ENCODE measurements around the gene ARHGEF17.

Gene ARHGEF17

DNA sequence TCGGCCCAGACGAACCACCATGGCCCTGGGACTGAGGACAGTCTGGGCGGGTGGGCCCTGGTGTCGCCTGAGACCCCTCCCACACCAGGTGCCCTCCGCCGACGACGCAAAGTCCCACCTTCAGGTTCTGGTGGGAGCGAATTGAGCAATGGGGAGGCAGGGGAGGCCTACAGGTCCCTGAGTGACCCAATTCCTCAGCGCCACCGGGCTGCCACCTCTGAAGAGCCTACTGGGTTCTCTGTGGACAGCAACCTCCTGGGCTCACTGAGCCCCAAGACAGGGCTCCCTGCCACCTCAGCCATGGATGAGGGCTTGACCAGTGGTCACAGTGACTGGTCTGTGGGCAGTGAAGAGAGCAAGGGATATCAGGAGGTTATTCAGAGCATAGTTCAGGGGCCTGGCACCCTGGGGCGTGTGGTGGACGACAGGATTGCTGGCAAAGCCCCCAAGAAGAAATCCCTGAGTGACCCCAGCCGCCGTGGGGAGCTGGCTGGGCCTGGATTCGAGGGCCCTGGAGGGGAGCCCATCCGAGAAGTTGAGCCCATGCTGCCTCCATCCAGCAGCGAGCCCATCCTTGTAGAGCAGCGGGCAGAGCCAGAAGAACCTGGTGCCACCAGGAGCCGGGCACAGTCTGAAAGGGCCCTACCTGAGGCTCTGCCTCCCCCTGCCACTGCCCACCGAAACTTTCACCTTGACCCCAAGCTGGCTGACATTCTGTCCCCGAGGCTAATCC lies 2.8 kb downstream of the ARHGEF17 start:
- Histone ChIP-seq H3K36me3 (ENCODE audit: insufficient read depth, low read length) (peaks cover 12% of the 10 kb centered on the region), H3K27ac (ENCODE audit: low read depth, low read length) (peak overlapping the region; percentile 92), H3K4me3 (ENCODE audit: low read depth in 1 of 2, low read length in 2 of 2) (peak overlapping the region; percentile 79 to 88), H3K4me1 (ENCODE audit: insufficient read depth, low read length) (peaks cover 71% of the 10 kb centered on the region), H3K27me3 (ENCODE audit: control insufficient read depth in 1 of 2, insufficient read depth in 2 of 2, low read length in 2 of 2) (no peaks in the 10 kb centered on the region), H3K9ac (ENCODE audit: low read length) (peak overlapping the region; percentile 94), H3K9me3 (ENCODE audit: low read length) (no peaks in the 10 kb centered on the region)

DNA sequence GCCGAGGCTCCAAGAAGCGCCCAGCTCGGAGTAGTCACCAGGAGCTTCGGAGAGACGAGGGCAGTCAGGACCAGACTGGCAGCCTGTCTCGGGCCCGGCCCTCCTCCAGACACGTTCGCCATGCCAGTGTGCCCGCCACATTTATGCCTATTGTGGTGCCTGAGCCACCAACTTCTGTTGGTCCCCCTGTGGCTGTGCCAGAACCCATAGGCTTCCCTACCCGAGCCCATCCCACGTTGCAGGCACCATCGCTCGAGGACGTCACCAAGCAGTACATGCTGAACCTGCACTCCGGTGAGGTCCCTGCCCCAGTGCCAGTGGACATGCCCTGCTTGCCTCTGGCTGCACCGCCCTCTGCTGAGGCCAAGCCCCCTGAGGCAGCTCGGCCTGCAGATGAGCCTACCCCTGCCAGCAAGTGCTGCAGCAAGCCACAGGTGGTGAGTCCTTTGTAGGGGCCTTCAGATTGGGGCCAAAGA lies 3.4 kb downstream of the ARHGEF17 start:
- Histone ChIP-seq H3K4me1 (ENCODE audit: insufficient read depth, low read length) (peaks cover 76% of the 10 kb centered on the region), H3K27ac (ENCODE audit: low read depth, low read length) (peak overlapping the region; percentile 92), H3K4me3 (ENCODE audit: low read depth in 1 of 2, low read length in 2 of 2) (peak overlapping the region; percentile 79 to 88), H3K9ac (ENCODE audit: low read length) (peak overlapping the region; percentile 94), H3K36me3 (ENCODE audit: insufficient read depth, low read length) (peaks cover 12% of the 10 kb centered on the region), H3K27me3 (ENCODE audit: control insufficient read depth in 1 of 2, insufficient read depth in 2 of 2, low read length in 2 of 2) (no peaks in the 10 kb centered on the region), H3K9me3 (ENCODE audit: low read length) (no peaks in the 10 kb centered on the region)

DNA sequence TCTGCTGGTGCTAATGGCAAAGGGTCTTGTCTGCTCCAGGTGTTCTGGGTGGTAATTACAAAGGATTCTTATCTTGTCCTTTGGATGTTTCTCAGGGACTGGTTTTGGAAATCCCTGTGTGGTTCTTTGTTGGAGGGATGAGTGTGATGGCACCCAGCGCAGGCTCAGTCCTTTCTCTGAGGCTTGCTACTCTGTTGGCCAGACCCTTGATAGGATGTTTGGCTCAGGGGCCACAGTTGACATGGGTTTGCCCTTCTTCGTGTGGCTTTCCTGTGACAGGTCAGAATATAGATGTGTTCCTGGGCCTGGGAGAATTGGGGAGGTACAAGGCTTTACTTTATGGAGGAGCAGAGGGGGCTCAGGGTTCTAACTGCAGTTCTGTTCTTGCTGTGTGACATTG lies 4.0 kb downstream of the ARHGEF17 start:
- H3K4me1 ChIP-seq (ENCODE audit: insufficient read depth, low read length), result peaks cover 76% of the 10 kb centered on the region
- H3K27ac ChIP-seq (ENCODE audit: low read depth, low read length), result peak overlapping the region; percentile 92
- peaks cover 12% of the 10 kb centered on the region for H3K36me3 ChIP-seq (ENCODE audit: insufficient read depth, low read length)
- H3K27me3 ChIP-seq (ENCODE audit: control insufficient read depth in 1 of 2, insufficient read depth in 2 of 2, low read length in 2 of 2), result no peaks in the 10 kb centered on the region
- no peaks in the 10 kb centered on the region for H3K9me3 ChIP-seq (ENCODE audit: low read length)
- H3K4me3 ChIP-seq (ENCODE audit: low read depth in 1 of 2, low read length in 2 of 2), result peak overlapping the region; percentile 48 to 88
- peak overlapping the region; percentile 94 for H3K9ac ChIP-seq (ENCODE audit: low read length)

DNA sequence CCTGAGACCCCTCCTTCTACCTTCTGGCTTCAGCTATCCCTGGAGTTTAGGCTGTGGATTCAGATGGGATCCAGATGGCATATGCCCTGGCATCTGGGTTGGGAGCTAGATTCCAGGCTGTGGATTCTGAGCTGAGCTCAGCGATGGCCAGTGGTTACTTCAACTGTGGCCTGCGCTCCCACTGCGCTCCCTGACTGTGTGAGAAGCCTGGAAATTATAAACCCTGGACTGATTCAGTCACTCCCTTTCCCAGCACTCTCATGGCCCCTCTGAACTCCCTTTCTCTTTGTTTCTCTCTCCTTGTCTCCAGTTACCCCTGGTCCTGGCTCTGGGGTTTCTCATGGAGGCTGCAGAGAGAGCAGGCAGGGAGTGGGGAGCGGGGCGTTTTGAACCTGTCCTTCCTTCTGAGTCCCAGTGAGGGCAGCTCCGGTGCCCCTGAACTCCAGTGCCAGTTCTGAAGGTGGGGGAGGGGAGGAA lies 4.8 kb downstream of the ARHGEF17 start:
- no peaks in the 10 kb centered on the region for H3K9me3 ChIP-seq (ENCODE audit: low read length)
- peak overlapping the region; percentile 94 for H3K9ac ChIP-seq (ENCODE audit: low read length)
- H3K4me3 ChIP-seq (ENCODE audit: low read depth in 1 of 2, low read length in 2 of 2), result peak overlapping the region; percentile 48 to 88
- peaks cover 12% of the 10 kb centered on the region for H3K36me3 ChIP-seq (ENCODE audit: insufficient read depth, low read length)
- H3K27ac ChIP-seq (ENCODE audit: low read depth, low read length), result peak overlapping the region; percentile 92
- peaks cover 84% of the 10 kb centered on the region for H3K4me1 ChIP-seq (ENCODE audit: insufficient read depth, low read length)
- H3K27me3 ChIP-seq (ENCODE audit: control insufficient read depth in 1 of 2, insufficient read depth in 2 of 2, low read length in 2 of 2), result no peaks in the 10 kb centered on the region

DNA sequence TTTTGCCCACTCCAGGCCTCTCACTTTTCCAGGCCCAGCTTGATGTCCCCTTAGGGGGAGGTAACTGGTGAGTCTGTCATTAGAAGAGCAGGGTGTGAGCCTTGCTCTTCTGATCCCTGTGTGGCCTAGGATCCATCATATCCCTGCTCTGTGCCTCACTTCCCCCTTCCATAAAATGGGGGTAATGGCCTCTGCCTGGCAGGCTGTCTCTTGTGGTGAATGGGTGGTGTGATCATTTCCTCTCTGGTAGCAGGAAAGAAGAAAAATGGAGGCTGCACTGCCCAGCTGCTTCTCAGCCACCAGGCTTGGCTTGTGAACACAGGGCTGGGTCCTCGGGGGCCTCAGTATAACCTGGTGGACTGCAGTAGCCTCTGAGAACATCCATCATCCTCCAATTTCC lies 5.6 kb downstream of the ARHGEF17 start:
- peaks cover 91% of the 10 kb centered on the region for H3K4me1 ChIP-seq (ENCODE audit: insufficient read depth, low read length)
- peak overlapping the region; percentile 94 for H3K9ac ChIP-seq (ENCODE audit: low read length)

DNA sequence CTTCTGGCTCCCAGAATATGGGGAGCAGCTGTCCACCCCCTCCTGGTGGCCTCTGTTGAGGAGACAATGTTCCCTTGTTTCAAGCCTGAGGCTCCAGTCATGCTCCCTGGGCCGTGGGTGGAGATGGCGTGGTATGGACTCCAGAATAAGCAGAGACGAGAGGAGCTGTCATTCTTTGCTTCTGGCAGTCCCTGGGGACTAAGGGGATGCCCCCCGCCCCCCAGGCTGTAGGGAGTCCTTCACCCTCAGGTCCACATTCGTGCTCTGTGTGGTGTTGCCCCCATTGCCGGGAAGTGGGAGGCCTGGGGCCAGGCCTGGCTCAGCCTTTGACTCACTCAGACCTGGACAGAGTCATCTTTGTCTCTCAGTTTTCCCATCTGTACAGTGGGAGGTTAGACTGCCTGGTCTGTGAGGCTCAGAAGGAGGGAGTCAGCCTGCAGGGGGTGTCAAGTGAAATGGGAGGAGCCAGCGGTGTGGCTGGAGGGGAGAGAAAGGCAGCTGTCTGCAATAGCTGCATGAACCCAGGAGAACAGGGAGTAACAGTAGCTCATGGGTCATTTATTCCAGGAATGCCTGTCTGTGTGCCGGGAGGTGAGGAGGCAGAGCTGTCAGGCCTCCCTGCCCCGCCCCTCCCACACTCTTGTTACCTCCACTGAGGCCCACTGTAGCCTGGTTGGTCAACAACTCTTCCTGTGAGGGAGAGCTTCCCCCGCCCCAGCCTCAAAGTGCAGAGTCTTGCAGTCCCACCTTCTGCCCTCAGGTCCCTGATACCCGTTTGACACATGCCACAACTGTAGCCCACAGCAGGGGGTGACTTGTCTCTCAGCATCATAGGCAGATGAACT lies 6.3 kb downstream of the ARHGEF17 start:
- Histone ChIP-seq H3K9ac (ENCODE audit: low read length) (peak overlapping the region; percentile 94), H3K36me3 (ENCODE audit: insufficient read depth, low read length) (peaks cover 12% of the 10 kb centered on the region), H3K9me3 (ENCODE audit: low read length) (no peaks in the 10 kb centered on the region), H3K4me3 (ENCODE audit: low read depth in 1 of 2, low read length in 2 of 2) (peak overlapping the region in 1 of 2 donors; percentile 88), H3K27me3 (ENCODE audit: control insufficient read depth in 1 of 2, insufficient read depth in 2 of 2, low read length in 2 of 2) (no peaks in the 10 kb centered on the region), H3K27ac (ENCODE audit: low read depth, low read length) (peak overlapping the region; percentile 92), H3K4me1 (ENCODE audit: insufficient read depth, low read length) (peaks cover 96% of the 10 kb centered on the region)

More for the DNA sequence above, 5.6 kb downstream of the ARHGEF17 start:
- Histone ChIP-seq H3K9me3 (ENCODE audit: low read length) (no peaks in the 10 kb centered on the region), H3K27me3 (ENCODE audit: control insufficient read depth in 1 of 2, insufficient read depth in 2 of 2, low read length in 2 of 2) (no peaks in the 10 kb centered on the region), H3K27ac (ENCODE audit: low read depth, low read length) (peak overlapping the region; percentile 92), H3K4me3 (ENCODE audit: low read depth in 1 of 2, low read length in 2 of 2) (peak overlapping the region in 1 of 2 donors; percentile 88), H3K36me3 (ENCODE audit: insufficient read depth, low read length) (peaks cover 12% of the 10 kb centered on the region)

DNA sequence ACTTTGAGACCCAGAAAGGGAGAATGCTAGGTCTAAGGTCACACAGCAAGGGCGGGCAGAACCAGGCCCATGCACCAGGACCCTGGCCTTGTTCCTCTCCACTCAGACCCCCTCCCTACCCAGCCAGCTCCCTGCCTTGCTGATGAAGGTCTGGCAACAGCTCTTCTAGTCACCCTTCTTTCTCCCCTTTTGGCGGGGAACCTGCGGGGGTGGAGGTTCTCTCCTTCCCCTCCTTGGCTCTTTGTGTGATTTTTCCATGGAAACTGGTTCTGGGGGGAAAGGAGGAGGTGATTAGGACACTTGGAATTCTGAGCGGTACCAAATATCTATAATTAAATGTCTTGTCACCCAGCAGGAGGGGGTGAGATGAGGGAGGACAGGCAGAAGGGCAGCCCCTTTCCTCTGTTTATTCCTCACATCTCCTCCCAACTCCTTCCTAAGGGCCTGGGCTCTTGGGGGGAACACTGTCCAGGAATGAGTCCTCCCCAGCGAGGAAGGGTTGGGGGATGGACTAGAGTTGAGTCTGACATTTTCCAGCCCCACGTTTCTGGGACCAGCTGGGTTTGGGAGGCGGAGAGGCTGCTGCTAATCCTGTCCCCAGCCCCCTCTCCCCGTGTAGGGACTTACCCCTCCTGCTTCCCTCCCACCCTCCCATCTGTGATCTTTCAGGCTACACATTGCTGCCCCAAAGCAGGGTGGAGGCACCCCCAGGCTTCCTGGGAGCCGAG lies 7.4 kb downstream of the ARHGEF17 start:
- Histone ChIP-seq H3K27ac (ENCODE audit: low read depth, low read length) (peak overlapping the region; percentile 92), H3K4me3 (ENCODE audit: low read depth in 1 of 2, low read length in 2 of 2) (peak overlapping the region in 1 of 2 donors; percentile 88), H3K4me1 (ENCODE audit: insufficient read depth, low read length) (peaks cover 97% of the 10 kb centered on the region), H3K27me3 (ENCODE audit: control insufficient read depth in 1 of 2, insufficient read depth in 2 of 2, low read length in 2 of 2) (no peaks in the 10 kb centered on the region), H3K9ac (ENCODE audit: low read length) (peak overlapping the region; percentile 31), H3K36me3 (ENCODE audit: insufficient read depth, low read length) (peaks cover 12% of the 10 kb centered on the region), H3K9me3 (ENCODE audit: low read length) (no peaks in the 10 kb centered on the region)

DNA sequence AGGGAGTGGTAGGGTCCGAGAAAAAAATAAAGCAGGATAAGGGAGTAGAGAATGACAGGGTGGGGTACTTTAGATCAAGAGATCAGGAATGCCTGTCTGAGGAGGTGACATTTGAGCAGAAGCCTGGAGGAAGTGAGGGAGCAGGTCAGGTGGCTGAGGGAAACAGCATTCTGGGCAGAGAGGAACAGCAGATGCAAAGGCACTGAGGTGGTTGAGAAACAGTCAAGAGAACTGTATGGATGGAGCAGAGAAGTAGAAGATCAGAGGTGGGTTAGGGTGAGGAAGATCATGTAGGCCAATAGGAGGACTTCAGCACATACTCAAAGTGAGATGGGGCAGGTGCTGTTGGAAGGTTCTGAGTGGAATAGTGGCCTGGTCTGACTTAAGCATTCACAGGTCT lies 8.3 kb downstream of the ARHGEF17 start:
- Histone ChIP-seq H3K9ac (ENCODE audit: low read length) (peak overlapping the region; percentile 29), H3K4me3 (ENCODE audit: low read depth in 1 of 2, low read length in 2 of 2) (peak overlapping the region in 1 of 2 donors; percentile 36), H3K36me3 (ENCODE audit: insufficient read depth, low read length) (peaks cover 12% of the 10 kb centered on the region), H3K27me3 (ENCODE audit: control insufficient read depth in 1 of 2, insufficient read depth in 2 of 2, low read length in 2 of 2) (no peaks in the 10 kb centered on the region), H3K27ac (ENCODE audit: low read depth, low read length) (peak overlapping the region; percentile 92), H3K4me1 (ENCODE audit: insufficient read depth, low read length) (peaks cover 97% of the 10 kb centered on the region), H3K9me3 (ENCODE audit: low read length) (no peaks in the 10 kb centered on the region)

DNA sequence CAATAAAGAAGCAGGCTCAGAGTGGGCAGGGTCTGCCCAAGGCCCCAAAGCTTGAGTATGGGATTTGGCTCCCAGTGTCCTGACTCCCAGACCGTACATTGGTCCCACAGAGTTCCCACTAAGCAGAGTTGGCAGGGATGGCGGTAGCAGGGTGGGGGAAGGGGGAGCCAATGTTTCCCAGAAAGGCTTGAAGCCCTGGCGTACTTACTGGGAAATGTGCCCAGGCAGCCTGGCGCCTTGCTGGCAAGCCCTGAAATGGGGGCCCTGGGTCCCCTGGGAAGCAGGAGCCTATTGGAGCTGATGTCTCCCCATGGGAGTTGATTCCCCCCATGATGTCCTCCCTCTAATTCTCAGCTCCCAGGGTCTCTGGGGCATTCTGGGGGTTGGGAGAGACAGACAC lies 9.3 kb downstream of the ARHGEF17 start:
- Histone ChIP-seq H3K9ac (ENCODE audit: low read length) (peak overlapping the region; percentile 29), H3K4me1 (ENCODE audit: insufficient read depth, low read length) (peaks cover 97% of the 10 kb centered on the region), H3K4me3 (ENCODE audit: low read depth in 1 of 2, low read length in 2 of 2) (peak overlapping the region; percentile 30 to 36), H3K27ac (ENCODE audit: low read depth, low read length) (peak overlapping the region; percentile 92), H3K9me3 (ENCODE audit: low read length) (no peaks in the 10 kb centered on the region), H3K36me3 (ENCODE audit: insufficient read depth, low read length) (peaks cover 12% of the 10 kb centered on the region), H3K27me3 (ENCODE audit: control insufficient read depth in 1 of 2, insufficient read depth in 2 of 2, low read length in 2 of 2) (no peaks in the 10 kb centered on the region)

DNA sequence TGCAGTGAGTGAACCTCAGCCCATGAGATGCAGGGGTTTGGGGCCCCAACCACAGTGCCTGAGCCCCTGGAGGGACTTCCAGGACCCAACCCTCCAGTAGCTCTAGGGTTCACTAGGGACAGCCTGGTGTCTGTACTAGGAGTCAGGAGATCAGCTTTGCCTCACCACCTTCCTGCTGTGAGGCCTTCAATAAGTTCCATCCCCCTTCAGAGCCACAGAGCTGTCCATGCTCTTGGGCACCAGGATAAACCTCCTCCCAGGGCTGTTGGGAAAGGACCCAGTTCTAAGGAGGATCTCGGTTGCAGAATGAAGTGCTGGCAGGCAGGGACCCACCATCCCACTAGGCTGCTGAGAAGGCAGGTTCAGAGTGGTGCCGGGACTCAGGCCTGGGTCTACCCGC lies 9.7 kb downstream of the ARHGEF17 start:
- no peaks in the 10 kb centered on the region for H3K27me3 ChIP-seq (ENCODE audit: control insufficient read depth in 1 of 2, insufficient read depth in 2 of 2, low read length in 2 of 2)
- no peaks in the 10 kb centered on the region for H3K9me3 ChIP-seq (ENCODE audit: low read length)
- peak overlapping the region; percentile 92 for H3K27ac ChIP-seq (ENCODE audit: low read depth, low read length)
- H3K36me3 ChIP-seq (ENCODE audit: insufficient read depth, low read length), result peaks cover 12% of the 10 kb centered on the region
- H3K4me3 ChIP-seq (ENCODE audit: low read depth in 1 of 2, low read length in 2 of 2), result peak overlapping the region in 1 of 2 donors; percentile 15
- no peak overlapping the region for H3K9ac ChIP-seq (ENCODE audit: low read length)
- peaks cover 97% of the 10 kb centered on the region for H3K4me1 ChIP-seq (ENCODE audit: insufficient read depth, low read length)

Data from muscle layer of colon (tissue), 2 donors.